Erythroblast (primary cell): ENCODE results near the gene KCP.

Experiments
- GATA1 ChIP-seq: IDR thresholded peaks from 2 replicates; pipeline ENCODE4 v1.6.1; 2011; ENCODE audit warnings: low read depth, mild to moderate bottlenecking, control low read depth, low read length, moderate library complexity
- POLR2A ChIP-seq: IDR thresholded peaks from 2 replicates; pipeline ENCODE4 v1.6.1; 2011; ENCODE audit warnings: mild to moderate bottlenecking, low read length

GRCh38 chr7:128893251-128894100, 17.0 kb downstream of the KCP start:
- TF ChIP-seq POLR2A (no peak), GATA1 (no peak)
